SK-MEL-5 (cell line): ENCODE data around the gene LIN37. TPM values are rescaled to one million over a fixed set of nuclear protein-coding genes. Genes with fewer than 3 reads are reported as not detected.

Experiments
- DNase-seq: peaks from one replicate; pipeline ENCODE4 v3.0.0-alpha.2; 2016; ENCODE audit warnings: low read depth, low spot score
- in situ Hi-C: cut with HindIII; loops from 2 replicates; pipeline ENCODE4 v1.10.0; 2016; ENCODE audit warnings: low sequenced_read_pairs, high pct_unique_total_duplicates, low pct_unique_long_range_greater_than_20kb
- total RNA-seq: library from RNA; depleted of rRNA; stranded (reverse); fragments of >200 nt; shearing (Covaris generic); gene quantifications from 2 replicates; pipeline ENCODE4 v1.2.3, GENCODE V29; 2014

Gene LIN37
- total RNA-seq, 1 experiment from 2014 or later = 5.3 TPM

GRCh38 chr19:35730326-35730725 is 18.1 kb upstream of the LIN37 start:
- DNase-seq = no peak
- in situ Hi-C loops = no loop called here

DNA sequence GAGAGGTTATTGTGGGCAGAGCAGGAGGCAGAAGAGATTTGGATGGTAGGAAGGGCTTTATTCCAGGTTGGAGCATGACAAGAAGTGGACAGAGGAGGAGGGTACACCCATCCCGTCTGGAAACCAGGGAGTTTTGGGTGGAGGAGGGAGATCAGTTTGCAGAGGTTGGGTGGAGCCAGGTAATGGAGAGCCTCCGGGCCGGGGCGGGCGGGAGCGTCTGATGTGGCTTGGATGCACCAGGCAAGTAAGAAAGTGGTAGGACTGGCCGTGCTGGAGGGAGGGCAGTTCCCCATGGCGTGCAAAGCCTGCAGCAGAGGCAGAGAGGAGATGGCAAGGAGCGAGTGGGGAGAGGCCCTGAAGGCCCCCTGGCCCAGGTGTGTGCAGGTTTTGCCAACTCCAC is 17.0 kb upstream of the LIN37 start:
- DNase-seq = no peak
- in situ Hi-C loops = no loop called here

- no peak for DNase-seq
- in situ Hi-C loops = no loop called here
Measured at GRCh38 chr19:35731779-35732405, 16.5 kb upstream of the LIN37 start.

- in situ Hi-C loops = no loop called here
- DNase-seq = no peak
Measured at GRCh38 chr19:35732540-35733179, 15.7 kb upstream of the LIN37 start.

DNA sequence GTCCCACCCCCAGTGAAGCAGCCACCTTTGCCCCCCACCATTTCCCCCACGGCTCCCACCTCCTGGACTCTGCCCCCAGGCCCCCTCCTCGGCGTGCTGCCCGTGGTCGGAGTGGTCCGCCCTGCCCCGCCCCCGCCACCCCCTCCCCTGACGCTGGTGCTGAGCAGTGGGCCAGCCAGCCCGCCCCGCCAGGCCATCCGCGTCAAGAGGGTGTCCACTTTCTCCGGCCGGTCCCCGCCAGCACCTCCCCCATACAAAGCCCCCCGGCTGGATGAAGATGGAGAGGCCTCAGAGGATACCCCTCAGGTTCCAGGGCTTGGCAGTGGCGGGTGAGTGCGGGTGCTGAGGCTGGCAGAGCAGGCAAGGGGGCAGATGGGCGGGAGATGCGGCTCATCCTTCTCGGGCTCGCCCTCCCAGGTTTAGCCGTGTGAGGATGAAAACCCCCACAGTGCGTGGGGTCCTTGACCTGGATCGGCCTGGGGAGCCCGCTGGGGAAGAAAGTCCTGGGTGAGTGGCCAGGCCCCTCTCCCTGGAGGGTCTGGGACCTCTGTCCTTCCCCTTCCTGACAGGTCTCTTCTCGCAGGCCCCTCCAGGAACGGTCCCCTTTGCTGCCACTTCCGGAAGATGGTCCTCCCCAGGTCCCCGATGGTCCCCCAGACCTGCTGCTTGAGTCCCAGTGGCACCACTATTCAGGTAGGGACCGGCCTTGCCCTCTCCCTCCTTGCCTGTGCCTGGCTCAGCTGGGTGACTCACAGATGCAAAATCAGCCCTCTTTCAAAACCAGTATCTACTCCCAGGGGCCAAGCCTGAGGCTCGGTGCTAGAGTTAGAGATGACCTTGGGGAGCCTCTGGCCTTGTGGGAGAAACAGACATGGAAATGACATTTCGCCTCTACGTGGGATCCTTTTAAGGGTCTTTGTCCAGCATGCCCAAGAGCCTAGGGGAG is 14.9 kb upstream of the LIN37 start:
- in situ Hi-C loops = no loop called here
- DNase-seq = no peak

DNA sequence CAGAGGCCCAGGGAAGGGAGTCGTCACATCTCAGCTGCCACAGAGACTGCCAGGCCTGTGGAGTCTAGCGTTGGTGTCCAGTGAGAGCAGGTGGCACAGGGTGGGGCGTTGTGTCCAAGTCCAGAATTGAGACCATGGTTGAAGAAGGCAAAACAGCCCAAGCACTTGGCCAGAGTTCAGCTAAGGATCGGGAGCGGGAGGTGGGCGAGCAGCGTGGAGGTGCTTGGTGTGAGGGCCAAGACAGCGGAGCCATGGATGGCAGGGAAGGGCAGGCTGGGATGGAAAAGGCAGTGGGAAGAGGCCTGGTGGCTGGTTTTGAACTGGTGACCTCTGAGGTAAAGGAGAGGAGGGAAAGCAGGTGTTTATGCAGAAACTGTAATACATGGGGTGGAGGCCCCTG is 14.1 kb upstream of the LIN37 start:
- DNase-seq = no peak
- in situ Hi-C loops = no loop called here

DNA sequence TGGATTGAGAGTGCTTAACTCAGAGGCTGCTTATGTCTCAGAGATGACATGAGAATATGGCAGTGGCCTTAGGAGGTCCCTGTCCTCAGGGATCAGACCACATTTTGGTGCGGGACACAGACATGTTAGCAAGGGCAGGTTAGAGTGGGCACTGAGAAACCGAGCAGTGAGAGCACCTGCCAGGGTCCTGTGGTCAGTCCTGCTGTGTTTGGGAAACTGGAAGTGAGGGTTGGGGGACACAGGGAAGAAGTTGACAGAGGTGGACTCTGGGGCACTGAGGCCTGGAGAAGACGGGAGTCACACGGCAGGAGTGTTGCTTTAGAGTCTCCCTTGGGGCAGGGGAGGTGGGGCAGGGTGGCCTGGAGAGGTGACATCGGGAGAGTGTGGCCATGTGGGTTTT is 13.5 kb upstream of the LIN37 start:
- DNase-seq = no peak
- in situ Hi-C loops = no loop called here

DNA sequence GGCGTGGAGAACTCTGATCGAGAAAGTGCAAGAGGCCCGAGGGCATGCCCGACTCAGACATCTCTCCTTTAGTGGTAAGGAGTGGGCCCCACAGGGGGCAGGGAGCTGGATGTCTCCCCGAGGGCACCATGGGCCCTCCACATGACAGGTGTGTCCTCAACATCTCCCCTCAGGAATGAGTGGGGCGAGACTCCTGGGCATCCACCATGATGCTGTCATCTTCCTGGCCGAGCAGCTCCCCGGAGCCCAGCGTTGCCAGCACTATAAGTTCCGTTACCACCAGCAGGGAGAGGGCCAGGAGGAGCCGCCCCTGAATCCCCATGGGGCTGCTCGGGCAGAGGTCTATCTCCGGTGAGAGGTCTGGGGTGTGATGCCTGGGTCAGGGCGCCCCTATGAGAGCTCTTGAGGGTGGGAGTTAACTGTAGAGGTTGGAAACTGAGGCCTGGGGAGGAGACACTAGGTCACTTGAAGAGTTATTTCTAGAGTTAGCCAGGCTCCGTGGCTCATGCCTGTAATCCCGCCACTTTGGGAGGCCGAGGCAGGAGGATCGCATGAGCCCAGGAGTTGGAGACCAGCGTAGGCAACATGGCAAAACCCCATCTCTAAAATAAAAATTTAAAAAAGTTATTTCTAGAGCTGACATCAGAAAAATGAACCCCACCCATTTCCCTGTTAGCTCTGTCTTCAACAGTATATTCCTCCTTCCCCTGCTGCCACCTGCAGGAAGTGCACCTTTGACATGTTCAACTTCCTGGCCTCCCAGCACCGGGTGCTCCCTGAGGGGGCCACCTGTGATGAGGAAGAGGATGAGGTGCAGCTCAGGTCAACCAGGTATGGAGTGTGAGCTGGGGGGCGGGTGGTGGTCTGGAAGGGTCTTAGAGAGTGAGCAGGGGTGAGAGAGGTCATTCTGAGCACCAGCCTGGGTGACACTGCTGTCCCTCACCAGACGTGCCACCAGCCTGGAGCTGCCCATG is 11.2 kb upstream of the LIN37 start:
- in situ Hi-C loops = no loop called here
- DNase-seq = no peak

DNA sequence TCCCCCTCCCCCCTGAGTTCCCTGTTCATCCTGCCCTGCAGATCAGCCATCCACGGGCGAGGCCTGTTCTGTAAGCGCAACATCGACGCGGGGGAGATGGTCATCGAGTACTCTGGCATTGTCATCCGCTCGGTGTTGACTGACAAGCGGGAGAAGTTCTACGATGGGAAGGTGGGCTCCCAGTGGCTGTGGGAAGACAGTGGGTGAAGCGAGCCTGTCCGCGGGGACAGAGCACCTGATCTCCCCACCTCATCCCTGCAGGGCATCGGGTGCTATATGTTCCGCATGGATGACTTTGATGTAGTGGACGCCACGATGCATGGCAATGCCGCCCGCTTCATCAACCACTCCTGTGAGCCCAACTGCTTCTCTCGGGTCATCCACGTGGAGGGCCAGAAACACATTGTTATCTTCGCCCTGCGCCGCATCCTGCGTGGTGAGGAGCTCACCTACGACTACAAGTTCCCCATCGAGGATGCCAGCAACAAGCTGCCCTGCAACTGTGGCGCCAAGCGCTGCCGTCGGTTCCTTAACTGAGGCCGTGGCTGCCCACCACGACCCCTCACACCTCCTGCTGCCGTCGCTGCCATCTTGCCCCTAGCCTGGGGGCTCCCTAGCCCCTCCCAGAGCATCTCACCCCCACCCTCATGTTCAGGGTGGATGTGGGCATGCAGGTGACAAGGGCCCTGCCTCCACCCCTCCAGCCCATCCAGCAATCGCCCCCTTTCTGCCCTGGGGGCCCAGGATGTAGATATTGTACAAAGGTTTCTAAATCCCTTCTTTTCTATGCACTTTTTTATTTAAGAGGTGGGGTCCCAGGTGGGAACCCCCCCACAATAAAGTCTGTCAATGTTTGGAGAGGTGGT is 10.1 kb upstream of the LIN37 start:
- in situ Hi-C loops = no loop called here
- DNase-seq = no peak

- in situ Hi-C loops = no loop called here
Measured at GRCh38 chr19:35738887-35739229, 9.5 kb upstream of the LIN37 start.

DNA sequence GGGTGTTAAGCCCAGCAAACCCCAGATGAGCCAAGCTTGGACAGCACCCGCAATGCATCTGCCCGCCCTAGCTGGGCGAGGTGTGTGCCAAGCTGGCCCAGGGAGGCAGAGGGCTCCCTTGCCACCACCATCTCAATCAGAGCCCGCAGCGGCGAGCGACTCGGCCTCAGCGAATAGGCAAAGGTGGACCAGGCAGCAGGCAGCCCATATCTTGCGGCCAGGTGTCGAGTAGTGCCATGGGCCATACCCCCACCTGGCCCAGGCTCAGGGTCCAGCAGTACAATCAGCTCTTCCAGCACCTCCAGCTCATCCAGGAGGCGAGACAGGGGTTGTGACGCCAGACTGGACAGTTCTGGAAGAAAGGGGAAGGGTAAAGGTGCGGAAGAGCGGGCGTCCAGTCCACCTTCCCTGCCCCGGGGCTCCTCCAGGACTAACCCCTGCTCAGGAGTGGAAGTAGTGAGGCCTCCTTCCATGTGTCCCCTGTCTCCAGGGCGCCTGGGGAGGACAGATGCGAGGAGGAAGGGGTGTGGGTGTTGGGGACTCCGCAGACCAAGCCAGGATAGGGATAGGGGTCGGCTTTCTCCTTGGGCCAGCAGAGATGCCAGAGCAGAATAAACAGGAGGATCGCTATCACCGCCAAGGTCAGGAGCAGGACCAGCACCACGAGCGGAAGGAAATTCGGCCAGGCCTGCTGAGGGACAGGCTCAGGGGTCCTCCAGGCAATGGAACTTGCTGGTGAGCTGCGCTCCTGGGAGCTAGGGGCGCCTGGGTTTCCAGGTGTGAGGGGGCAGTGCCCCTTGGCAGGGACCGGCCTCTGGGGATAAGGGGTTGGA is 8.9 kb upstream of the LIN37 start:
- no peak for DNase-seq

More at GRCh38 chr19:35738887-35739229, 9.5 kb upstream of the LIN37 start:
- no peak for DNase-seq

DNA sequence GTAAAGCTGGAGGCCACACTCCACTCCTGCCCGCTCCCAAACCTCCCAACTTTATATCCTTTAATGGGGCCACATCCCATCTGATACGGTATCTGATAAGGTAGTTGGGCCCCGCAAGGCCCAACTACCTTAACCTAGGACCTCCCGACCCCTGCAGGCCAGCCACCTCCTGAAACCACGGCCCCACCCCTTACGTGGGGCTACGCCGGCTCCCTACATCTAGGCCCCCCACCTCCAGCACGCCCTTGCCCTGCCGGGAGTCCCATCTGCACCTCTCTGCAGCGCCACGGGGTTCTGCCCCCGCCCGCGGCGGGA is 8.3 kb upstream of the LIN37 start:
- no peak for DNase-seq
- in situ Hi-C loops = no loop called here

More for the DNA sequence above, 8.9 kb upstream of the LIN37 start:
- in situ Hi-C loops = no loop called here

GRCh38 chr19:35740423-35741202 is 7.8 kb upstream of the LIN37 start:
- peak; percentile 96 for DNase-seq
- in situ Hi-C loops = no loop called here

GRCh38 chr19:35741203-35741515 is 7.2 kb upstream of the LIN37 start:
- in situ Hi-C loops = no loop called here
- no peak for DNase-seq

DNA sequence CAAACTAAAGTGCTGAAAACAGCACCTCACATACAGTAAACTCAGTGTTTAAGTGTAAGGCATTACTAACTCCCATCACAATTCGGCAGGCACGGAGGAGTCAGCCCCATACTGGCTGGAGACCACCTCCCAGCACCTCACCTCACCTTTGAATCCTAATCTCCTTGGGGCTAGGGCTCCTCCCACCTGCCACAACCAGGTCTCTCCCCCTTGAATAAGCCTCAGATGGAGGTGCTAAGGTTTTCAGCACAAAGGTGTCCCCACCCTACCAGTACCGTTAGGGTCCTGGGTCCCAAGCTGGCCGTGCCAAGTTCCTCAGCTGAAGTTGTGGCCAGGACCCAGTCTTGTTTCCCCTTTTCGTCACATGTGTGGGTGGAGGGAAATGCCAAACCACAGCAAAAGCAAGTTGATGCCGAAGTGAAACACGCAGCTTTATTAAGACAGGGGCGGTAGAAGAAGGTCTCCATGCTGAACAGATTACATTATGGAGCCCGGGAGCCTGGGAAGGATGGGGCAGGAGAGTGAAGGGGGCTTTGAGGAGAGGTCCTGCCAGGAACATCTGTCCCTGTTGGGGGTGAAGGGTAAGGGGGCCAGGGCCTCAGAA is 6.2 kb upstream of the LIN37 start, which contains the start of gene IGFLR1:
Gene IGFLR1 (minus strand): TSS at position 332 of the 604 bp plus-strand sequence. CDS start 1,272 bp downstream, outside the sequence.
- in situ Hi-C loops = no loop called here
- no peak for DNase-seq
